ENCODE data around the gene DPYD.

DPYD gene

DNA sequence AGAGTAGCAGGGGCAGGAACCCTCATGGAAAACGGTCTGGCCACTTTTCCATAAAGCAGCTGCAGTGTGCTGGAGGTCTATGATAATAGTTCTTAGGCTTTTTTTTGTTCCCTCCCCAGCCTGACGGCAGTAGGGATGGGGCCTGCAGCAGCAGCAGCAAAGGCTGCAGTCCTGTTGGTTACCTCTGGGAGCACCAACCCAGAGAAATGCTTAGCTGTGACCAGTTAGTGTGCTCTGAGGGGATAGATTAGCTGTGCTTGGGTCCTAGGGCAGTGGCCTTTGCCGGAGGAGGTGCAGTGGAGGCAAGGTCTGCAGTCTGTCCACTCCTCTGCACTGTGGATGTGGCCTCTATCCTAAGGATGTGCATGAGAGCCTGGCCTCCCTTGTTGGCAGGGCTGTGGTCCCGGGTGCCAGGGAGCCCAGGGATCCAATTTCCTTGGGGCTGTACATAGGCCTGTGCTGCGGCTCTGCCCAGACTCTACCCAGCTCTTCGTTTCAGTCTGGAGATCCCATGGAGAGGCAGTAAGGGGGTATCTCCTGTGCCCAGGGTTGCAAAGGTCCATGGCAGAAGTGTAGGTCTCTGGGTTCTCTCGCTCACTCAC, 876.6 kb downstream of the DPYD start:
- DNase-seq (ENCODE audit: low read depth): no peak

DNA sequence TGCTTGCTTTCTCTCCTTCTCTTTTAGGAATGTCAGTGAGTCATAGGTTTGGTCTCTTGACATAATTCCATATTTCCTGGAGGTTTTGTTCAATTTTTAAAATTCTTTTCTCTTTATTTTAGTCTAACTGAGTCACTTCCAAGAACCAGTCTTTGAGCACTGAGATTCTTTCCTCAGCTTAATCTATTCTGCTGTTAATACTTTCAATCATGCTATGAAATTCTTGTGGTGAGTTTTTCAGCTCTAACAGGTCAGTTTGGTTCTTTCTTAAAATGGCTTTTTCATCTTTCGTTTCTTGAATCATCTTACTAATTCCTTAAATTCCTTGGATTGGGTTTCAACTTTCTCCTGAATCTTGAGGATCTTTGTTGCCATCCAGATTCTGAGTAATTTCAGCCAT, 878.3 kb downstream of the DPYD start:
- DNase-seq (ENCODE audit: low read depth): peak; percentile 74

DNA sequence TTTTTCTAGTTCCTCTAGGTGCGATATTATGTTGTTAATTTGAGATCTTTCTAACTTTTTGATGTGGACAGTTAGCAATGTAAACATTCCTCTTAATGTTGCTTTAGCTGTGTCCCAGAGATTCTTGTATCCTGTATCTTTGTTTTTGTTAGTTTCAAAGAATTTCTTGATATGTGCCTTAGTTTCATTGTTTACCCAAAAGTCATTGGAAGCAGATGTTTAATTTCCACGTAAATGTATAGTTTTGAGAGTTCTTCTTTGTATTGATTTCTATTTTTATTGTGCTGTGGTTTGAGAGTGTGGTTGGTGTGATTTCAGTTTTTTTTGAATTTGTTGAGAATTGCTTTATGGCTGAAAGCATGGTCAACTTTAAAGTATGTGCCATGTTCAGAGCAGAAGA, 879.8 kb downstream of the DPYD start:
- DNase-seq (ENCODE audit: low read depth): peak; percentile 13

DNA sequence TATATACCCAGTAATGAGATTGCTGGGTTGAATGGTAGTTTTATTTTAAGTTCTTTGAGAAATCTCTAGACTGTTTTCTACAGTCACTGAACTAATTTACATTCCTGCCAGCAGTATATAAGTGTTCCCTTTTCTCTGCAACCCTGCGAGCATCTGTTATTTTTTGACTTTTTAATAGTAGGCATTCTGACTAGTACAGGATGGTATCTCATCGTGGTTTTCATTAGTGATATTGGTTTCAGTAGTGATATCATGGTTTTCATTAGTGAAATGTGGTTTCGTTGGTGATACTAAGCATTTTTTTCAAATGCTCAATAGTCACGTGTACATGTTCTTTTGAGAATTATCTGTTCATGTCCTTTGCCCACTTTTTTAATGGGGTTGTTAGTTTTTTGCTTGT, 882.4 kb downstream of the DPYD start:
- DNase-seq (ENCODE audit: low read depth): peak; percentile 21

DNA sequence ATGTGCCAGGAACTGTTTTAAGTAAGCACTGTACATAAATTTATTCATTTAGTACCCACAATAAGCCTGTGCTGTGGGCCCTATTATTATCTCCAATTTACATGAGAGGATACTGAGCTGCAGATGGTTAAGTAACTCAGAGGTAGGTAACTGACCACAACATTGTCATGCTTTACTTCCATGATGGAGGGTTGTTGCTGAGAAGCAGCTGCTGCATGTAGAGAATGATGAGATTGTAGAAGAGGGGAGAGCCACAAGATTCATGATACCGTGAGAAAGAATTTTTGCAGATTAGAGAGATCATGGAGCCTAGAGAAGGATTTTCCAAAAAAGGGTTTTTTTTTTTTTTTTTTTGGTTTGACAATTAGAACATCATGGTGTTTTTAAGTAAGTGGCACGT, 886.2 kb downstream of the DPYD start:
- peak; percentile 18 for DNase-seq (ENCODE audit: low read depth)

DNA sequence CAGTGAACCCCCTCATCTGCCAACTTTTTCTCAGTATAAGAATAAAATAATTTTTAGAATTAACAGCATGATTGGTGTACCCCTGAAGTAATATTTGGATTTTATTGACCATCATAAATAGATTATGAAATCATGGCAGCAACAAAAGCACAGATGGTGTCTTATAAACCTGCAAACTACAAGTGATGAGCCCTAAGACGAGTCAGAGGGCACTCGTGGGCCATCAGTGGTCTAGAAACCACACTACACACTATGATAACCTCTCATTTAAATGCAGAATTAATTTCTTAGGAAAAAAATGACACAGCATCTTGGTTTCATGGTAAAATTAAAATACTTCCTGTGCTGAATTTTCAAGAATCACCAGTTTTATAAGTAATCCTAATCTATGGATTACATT, 886.9 kb downstream of the DPYD start:
- no peak for DNase-seq (ENCODE audit: low read depth)
